ENCODE measurements around the gene SYT17. TPM values are rescaled to one million over a fixed set of nuclear protein-coding genes. Genes with fewer than 3 reads are reported as not detected.
"Not testable (repeated sequence)": the region's sequence is repeated elsewhere in the genome, so short reads cannot be mapped to it uniquely, and the experiment has no call there.

SYT17 gene
- total RNA-seq, 3 donors from 2014 or later (not counting 1 experiment from before 2014, with no cell fraction given), result 0.65 to 1.6 TPM; not detected in 1

DNA sequence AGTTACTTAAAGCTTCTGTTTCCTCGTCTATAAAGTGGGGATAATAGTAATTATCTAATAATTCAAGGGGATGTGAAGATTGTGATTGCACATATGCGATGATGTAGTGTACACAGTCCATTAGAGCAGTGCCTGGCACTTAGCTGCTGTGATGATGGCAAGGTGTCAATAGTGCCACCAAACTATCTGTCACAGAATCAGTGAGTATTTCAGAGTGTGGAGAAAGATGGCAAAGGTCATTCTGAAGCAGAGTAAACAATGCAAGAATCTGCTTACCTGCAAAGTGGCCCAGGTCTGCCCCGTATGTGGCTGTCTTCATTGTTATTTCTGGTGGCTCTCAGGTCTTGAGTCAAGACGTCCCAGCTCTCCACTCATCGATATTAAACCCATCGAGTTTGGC, 15.1 kb downstream of the SYT17 start:
- Mint-ChIP-seq H3K9me3 (no peaks in the 10 kb centered on the region), H3K4me1 (no peaks in the 10 kb centered on the region), H3K27me3 (ENCODE audit: low read depth in 2 of 2) (peaks cover 0 to 16% of the 10 kb centered on the region in 2 donors), H3K4me3 (no peak overlapping the region), H3K27ac (no peak overlapping the region), H3K36me3 (no peaks in the 10 kb centered on the region)
- Histone ChIP-seq H3K27me3 (ENCODE audit: control insufficient read depth, insufficient read depth, low read length) (no peaks in the 10 kb centered on the region), H3K36me3 (ENCODE audit: control insufficient read depth, insufficient read depth, low read length) (no peaks in the 10 kb centered on the region), H3K4me1 (ENCODE audit: control insufficient read depth, insufficient read depth, low read length) (peaks cover 2% of the 10 kb centered on the region), H3K27ac (ENCODE audit: low read length) (no peak overlapping the region), H3K9me3 (ENCODE audit: control insufficient read depth, insufficient read depth, low read length) (no peaks in the 10 kb centered on the region), H3K4me3 (ENCODE audit: low read length) (no peak overlapping the region)
- no peak for TF ChIP-seq CTCF (IDR thresholded peaks at IDR 0.05)
- intact Hi-C loops (cut with micrococcal nuclease), result no loop called here
- ATAC-seq (no peak), DNase-seq (no peak)
- WGBS (ENCODE audit: insufficient coverage), result 89% methylated on average over 6 of the region's 6 CpGs

DNA sequence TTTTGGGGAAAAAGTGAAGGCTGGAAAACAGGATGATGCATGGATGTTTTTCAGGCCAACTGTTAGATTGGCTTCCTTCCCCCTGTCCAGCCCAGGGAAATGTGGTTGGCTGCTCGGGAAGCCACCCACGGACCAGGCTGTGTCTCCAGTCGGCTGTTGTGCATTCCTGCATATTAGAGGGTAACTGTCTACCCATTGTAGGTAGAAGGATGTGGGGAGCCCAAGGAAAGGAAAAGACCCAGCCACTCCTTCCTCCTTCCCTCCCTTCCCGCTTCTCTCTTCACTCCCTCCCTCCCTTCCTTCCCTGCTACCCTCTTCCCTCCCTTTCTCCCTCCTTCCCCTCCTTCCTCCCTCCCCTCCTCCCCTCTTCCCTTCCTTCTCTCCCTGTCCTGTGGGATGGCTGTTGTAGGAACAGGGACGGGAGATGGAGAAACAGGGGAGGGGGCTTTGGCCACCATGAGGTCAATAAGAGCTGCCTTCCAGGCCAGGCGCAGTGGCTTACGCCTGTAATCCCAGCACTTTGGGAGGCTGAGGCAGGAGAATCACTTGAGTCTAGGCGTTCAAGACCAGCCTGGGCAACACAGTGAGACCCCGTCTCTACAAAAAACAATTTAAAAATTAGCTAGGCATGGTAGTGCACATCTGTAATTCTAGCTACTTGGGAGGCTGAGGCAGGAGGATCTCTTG, 16.9 kb downstream of the SYT17 start:
- H3K9me3 ChIP-seq (ENCODE audit: control insufficient read depth, insufficient read depth, low read length), result no peaks in the 10 kb centered on the region
- no peaks in the 10 kb centered on the region for H3K4me1 Mint-ChIP-seq
- peaks cover 0 to 9% of the 10 kb centered on the region in 2 donors for H3K27me3 Mint-ChIP-seq (ENCODE audit: low read depth in 2 of 2)
- WGBS (ENCODE audit: insufficient coverage), result 69% methylated on average over 9 of the region's 9 CpGs
- no peak overlapping the region for H3K27ac Mint-ChIP-seq
- no peak overlapping the region for H3K27ac ChIP-seq (ENCODE audit: low read length)
- no peak overlapping the region for H3K4me3 ChIP-seq (ENCODE audit: low read length)
- no peak overlapping the region for H3K4me3 Mint-ChIP-seq
- ATAC-seq (no peak), DNase-seq (no peak)
- H3K4me1 ChIP-seq (ENCODE audit: control insufficient read depth, insufficient read depth, low read length), result no peaks in the 10 kb centered on the region
- no peak for TF ChIP-seq CTCF (IDR thresholded peaks at IDR 0.05)
- H3K36me3 Mint-ChIP-seq, result no peaks in the 10 kb centered on the region
- intact Hi-C loops (cut with micrococcal nuclease), result no loop called here
- H3K27me3 ChIP-seq (ENCODE audit: control insufficient read depth, insufficient read depth, low read length), result no peaks in the 10 kb centered on the region
- no peaks in the 10 kb centered on the region for H3K36me3 ChIP-seq (ENCODE audit: control insufficient read depth, insufficient read depth, low read length)
- H3K9me3 Mint-ChIP-seq, result no peaks in the 10 kb centered on the region

DNA sequence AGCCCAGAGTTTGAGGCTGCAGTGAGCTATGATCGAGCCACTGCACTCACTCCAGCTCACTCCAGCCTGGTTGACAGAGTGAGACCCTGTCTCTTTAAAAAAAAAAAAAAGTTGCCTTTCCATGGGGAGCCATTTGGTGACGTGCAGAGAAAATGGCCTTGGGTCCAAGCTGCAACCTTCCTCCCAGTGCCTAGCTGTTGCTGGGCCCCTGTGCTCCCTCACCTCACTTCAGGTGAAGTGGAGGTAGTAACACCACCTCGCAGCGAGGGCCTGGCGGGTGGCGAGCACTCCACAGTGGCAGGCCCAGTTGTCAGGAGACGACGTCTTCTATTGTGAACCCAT, 17.4 kb downstream of the SYT17 start:
- no peak for ATAC-seq
- intact Hi-C loops (cut with micrococcal nuclease), result no loop called here
- no peak overlapping the region for H3K4me3 Mint-ChIP-seq
- Histone ChIP-seq H3K4me1 (ENCODE audit: control insufficient read depth, insufficient read depth, low read length) (no peaks in the 10 kb centered on the region), H3K9me3 (ENCODE audit: control insufficient read depth, insufficient read depth, low read length) (no peaks in the 10 kb centered on the region), H3K4me3 (ENCODE audit: low read length) (no peak overlapping the region), H3K36me3 (ENCODE audit: control insufficient read depth, insufficient read depth, low read length) (no peaks in the 10 kb centered on the region), H3K27me3 (ENCODE audit: control insufficient read depth, insufficient read depth, low read length) (no peaks in the 10 kb centered on the region), H3K27ac (ENCODE audit: low read length) (no peak overlapping the region)
- TF ChIP-seq CTCF (IDR thresholded peaks at IDR 0.05), result no peak
- no peaks in the 10 kb centered on the region for H3K36me3 Mint-ChIP-seq
- no peak overlapping the region for H3K27ac Mint-ChIP-seq
- WGBS (ENCODE audit: insufficient coverage), result 87% methylated on average over 8 of the region's 8 CpGs
- H3K27me3 Mint-ChIP-seq (ENCODE audit: low read depth in 2 of 2), result peaks cover 0 to 6% of the 10 kb centered on the region in 2 donors
- H3K4me1 Mint-ChIP-seq, result no peaks in the 10 kb centered on the region
- DNase-seq, result no peak
- H3K9me3 Mint-ChIP-seq, result no peaks in the 10 kb centered on the region

DNA sequence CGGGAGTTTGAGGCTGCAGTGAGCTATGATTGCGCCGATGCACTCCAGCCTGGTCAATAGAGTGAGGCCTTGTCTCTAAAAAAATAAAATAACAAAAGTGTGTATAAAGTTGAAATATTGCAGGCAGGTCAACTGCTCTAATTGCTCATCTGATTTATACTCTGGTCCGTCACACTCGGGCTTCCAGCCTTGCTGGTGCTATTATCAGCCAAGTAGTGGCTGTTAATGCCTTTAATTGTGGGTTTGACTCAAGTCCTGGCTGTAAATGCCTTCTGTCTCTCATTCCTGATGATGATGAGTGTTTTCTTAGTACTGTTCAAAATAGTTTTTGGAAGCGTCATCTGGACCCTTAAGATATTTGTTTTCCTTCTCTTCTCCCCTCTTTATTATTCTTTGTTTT, 18.4 kb downstream of the SYT17 start:
- H3K9me3 Mint-ChIP-seq, result no peaks in the 10 kb centered on the region
- intact Hi-C loops (cut with micrococcal nuclease), result no loop called here
- ATAC-seq, result no peak
- 96% methylated on average over 6 of the region's 6 CpGs for WGBS (ENCODE audit: insufficient coverage)
- no peaks in the 10 kb centered on the region for H3K27me3 ChIP-seq (ENCODE audit: control insufficient read depth, insufficient read depth, low read length)
- H3K36me3 Mint-ChIP-seq, result no peaks in the 10 kb centered on the region
- no peak for TF ChIP-seq CTCF (IDR thresholded peaks at IDR 0.05)
- H3K9me3 ChIP-seq (ENCODE audit: control insufficient read depth, insufficient read depth, low read length), result no peaks in the 10 kb centered on the region
- H3K4me1 ChIP-seq (ENCODE audit: control insufficient read depth, insufficient read depth, low read length), result no peaks in the 10 kb centered on the region
- no peaks in the 10 kb centered on the region for H3K36me3 ChIP-seq (ENCODE audit: control insufficient read depth, insufficient read depth, low read length)
- no peak overlapping the region for H3K27ac Mint-ChIP-seq
- H3K27me3 Mint-ChIP-seq (ENCODE audit: low read depth in 2 of 2), result no peaks in the 10 kb centered on the region
- H3K4me1 Mint-ChIP-seq, result no peaks in the 10 kb centered on the region
- H3K27ac ChIP-seq (ENCODE audit: low read length), result no peak overlapping the region
- DNase-seq, result no peak
- H3K4me3 Mint-ChIP-seq, result no peak overlapping the region
- H3K4me3 ChIP-seq (ENCODE audit: low read length), result no peak overlapping the region

DNA sequence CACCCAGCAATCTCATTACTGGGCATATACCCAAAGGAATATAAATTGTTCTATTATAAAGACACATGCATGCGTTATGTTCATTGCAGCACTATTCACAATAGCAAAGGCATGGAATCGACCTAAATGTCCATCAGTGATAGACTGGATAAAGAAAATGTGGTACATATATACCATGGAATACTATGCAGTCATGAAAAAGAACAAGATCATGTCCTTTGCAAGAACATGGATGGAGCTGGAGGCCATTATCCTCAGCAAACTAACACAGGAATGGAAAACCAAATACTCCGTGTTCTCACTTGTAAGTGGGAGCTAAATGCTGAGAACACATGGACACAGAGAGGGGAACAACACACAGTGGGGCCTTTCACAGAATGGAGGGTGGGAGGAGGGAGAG, 19.9 kb downstream of the SYT17 start:
- H3K27me3 ChIP-seq (ENCODE audit: control insufficient read depth, insufficient read depth, low read length); H3K4me1 Mint-ChIP-seq; H3K27ac Mint-ChIP-seq; H3K4me1 ChIP-seq (ENCODE audit: control insufficient read depth, insufficient read depth, low read length); H3K27me3 Mint-ChIP-seq (ENCODE audit: low read depth in 2 of 2); H3K4me3 ChIP-seq (ENCODE audit: low read length); H3K36me3 ChIP-seq (ENCODE audit: control insufficient read depth, insufficient read depth, low read length); H3K4me3 Mint-ChIP-seq; ATAC-seq; DNase-seq; H3K9me3 ChIP-seq (ENCODE audit: control insufficient read depth, insufficient read depth, low read length); H3K9me3 Mint-ChIP-seq; H3K36me3 Mint-ChIP-seq; H3K27ac ChIP-seq (ENCODE audit: low read length); intact Hi-C loops (cut with micrococcal nuclease): not testable (repeated sequence)
- WGBS (ENCODE audit: insufficient coverage), result 100% methylated on average over 1 of the region's 3 CpGs
